Non-pigmented ciliary epithelial cell (primary cell): Measurements from ENCODE around the gene PPARA.

Experiments
- DNase-seq: peaks from one replicate; pipeline ENCODE4 v3.0.0-alpha.2; 2010; ENCODE audit warnings: low read depth

PPARA gene

DNA sequence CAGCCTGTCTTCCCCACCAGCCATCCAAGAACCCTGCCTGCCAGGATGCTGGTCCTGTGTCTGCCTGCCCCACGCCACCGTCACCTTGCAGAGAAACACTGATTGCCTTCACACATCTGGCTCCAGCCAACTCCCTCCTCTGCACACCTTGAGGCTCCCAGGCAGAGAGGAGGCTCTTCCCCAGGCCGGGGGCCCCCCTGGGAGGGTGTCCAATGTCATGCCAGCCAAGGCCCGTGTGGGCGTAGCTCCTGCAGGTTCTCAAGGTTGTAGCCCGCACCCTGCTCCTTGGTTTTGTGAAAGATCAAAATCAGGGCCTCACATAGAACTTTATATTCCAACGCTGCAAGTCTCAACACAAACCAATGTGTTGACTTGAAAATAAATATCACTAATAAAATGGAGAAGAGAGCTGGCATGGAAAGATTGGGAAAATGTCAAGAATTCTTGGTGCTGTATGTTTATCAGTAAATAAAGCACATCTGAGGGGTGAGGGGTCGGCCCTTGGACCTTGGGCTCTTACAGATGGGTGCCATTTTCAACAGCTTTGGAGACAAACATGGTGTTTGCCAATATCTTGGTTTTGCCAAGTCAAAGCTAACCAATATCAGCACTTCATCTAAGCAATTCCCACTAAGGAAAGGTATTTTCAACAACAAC, 6.7 kb upstream of the PPARA start:
- DNase-seq: no peak

DNA sequence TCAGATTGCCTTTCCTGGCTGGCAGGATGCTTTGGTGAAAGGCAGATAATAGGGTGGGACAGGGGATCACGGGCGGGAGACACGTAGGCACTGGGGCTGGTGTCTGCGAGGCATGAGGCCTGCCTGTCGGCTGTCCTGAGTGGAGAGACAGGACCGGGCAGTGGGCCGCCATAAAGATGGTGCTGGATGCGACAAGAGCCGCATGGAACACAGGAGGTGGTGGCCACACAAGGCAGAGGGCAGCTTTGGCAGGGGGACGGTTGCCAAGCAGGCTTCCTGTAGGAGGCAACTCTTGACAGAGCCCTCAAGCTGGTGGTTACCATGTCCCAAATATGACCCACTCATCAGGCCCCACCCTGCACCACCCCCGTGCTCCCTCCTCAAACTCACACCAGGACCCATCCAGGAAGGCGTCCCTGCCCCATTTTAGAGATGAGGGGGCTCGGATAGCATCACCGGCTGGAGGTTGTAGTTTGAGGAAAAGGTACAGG, 4.9 kb upstream of the PPARA start:
- DNase-seq: no peak

GRCh38 chr22:46145896-46146295, 4.4 kb upstream of the PPARA start:
- DNase-seq: no peak

DNA sequence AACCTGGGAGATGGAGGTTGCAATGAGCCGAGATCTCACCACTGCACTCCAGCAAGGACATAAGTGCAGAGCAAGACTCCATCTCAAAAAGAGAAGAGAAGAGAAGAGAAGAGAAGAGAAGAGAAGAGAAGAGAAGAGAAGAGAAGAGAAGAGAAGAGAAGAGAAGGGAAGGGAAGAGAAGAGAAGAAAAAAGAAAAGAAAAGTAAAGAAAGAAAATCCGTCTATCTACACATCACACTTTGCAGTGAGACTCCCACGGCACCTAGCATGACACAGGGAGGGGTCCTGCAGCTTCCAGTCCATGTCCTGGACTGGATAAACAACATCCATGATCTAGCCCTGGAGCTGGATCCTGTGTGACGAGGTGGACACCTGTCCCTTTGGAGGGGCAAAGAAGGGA, 4.0 kb upstream of the PPARA start:
- no peak for DNase-seq

DNA sequence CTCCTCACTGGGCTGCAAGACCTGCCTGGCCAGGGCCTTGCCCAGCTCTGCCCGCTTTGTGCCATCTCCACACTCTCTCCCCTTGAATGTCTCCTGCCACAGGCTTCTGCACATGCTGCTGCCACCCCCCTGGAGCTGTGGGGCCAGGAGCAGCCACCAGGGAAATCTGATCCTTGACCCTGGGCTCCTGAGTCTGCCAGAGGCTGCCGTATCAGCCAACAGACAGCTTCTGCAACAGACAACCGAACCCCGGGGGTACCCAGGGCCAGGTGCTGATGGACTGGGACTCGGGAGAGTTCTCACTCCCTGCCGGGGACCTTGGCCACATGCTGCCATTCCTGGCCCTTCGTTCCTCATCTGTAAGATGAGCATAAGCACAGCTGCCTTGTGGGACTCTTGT, 3.3 kb upstream of the PPARA start:
- no peak for DNase-seq

- no peak for DNase-seq
These were observed 2.7 kb upstream of the PPARA start for GRCh38 chr22:46147471-46148267.

DNA sequence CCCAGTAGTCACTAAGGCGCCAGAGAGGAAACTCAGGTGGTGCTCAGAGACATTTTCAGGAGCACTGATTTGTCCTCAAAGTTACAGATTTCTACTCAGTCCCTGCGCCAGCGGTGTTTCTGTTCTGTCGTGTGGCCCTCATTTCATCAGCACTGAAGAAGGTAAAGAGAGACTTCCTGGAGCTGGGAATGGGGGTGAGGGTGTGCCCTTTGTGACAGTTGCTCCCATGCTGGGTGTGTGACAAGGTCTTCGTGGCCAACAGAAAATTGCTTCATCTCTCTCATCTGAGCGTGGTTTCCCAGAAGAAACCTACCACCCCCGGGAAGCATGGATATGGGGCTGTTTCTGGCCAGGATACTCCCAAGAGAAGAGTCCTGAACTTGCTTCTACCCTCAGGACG, 2.0 kb upstream of the PPARA start:
- DNase-seq: no peak

DNA sequence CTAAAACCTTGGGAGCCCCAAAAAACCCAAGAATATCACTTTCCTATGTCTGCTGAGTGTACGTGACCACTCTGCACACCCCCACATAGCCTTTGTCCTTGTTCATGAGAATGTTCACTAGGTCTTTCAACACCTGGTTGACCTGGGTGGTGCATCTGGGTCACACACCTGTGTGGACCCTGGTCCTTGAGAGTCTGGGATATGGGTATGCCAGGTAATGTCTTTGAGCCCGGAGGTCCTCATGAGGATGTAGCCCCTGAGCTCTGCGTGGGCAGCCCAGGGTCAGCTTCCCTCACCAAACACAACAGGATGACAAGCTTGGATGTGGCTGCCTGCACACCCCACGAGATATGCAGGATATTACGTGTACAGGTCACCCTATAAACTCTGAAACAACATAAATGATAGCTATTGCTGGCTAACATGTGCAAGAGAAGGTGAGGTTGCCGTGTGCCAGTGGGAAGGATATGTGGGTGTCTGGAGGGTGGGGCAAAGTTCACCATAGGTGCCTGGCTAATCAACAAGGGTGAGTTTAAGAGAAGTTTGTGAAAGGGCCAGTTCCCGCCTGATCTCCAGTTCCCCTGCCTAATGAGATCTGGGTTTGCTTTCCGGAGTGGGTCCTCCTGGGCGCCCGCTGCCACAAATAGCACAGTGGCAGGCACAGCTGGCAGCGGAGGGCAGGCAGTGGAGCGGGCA, 1.4 kb upstream of the PPARA start:
- DNase-seq: no peak

DNA sequence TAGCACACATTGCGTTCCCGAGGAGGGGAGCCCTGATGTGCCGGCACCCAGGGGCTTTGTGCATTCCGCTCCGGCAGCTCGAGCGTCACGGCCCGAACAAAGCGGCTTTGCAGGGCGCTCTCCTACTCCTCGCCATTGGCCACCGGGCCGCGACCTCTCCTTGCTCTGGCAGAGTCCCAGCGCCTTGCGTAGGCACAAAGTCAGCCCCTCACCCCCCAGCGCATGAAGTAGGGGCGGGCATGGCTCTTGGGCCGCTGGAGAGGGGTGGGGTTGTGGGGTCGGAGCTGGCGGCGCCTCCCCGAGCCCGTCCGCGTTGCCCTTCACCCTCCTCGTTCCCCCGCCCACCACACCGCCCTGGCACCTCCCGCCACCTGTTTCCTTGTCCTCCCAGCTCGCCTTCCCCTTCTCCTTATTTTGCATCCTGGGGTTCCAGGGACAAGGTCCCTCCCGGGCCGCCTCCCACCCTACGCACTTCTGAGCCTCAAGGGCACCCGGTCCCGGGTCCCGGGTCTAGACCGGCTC, 753 bp upstream of the PPARA start:
- no peak for DNase-seq

DNA sequence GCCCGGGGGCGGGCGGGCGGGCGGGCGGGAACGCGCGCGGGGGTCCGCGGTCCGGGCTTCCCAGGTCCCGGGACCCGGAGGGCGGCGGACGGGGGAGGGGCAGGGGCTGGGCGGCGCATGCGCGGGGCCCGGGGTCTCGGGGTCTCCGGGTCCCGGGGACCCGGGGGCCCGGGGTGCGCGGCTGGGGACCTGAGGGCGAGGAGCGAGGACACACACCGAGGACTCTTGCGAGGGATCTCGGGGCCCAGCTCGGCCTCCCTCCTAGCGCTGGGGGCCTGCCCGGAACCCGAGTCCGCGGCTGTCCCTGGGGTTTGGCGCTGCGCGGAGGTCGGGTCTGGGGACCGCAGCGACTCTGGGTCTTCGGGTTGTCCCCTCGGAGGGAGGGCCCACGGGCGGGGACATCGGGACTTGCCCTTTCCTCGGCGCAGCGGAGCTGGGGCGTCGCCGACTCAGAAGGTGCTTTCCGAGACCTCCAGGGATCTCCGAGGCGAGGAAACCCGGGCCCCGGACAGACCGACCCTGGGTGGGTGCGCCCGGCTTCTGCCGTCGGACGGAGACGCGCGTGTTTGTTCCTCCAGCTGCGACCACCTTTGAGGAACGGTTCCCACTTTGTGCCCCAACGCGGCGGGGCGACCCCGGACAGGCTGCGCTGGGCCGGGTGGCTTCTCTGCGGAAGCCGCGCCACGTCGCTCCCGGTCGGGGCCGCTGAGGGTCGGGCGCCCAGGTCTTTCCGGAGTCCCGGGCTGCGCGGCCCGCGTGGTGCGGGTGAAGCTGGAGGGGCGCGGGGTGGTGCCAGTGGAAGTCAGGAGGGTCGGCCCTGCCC, 540 bp downstream of the PPARA start:
- no peak for DNase-seq

DNA sequence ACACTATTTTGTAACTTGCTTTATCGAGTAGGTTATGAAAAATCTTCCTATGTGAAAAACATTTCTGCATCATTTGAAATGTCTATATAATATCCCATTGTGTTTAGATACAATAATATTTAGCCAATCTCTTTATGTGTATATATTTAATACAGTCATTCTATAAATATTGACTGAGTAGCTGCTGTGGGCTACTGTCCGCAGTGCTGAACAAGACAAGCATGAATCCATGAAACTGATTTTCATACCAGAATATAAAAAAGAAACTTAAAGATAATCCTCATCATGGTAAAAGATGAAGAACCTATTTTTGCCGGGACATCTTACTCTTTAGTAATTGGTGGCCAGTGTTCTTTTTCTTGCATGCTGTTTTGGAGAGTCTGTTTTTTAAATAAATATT, 3.6 kb downstream of the PPARA start:
- no peak for DNase-seq

DNA sequence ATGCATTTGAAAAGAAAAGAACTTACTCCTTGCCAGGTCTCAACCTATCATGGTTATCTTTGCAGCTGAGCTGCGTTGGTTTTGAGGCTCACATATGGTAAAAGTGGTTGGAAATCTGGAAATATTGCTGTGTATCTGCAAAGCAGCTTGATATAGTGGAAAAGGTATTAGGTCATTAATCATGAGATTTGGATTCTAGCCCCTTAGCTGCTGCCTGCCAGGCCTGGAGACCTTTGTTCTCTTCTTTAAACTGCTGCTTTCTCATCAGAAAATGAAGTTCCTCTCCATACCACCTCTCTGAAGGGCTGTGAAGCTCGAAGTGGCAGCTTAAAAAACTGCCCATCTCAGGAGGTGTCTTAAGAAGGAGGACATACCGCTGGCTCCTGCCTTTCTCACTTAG, 5.7 kb downstream of the PPARA start:
- no peak for DNase-seq

DNA sequence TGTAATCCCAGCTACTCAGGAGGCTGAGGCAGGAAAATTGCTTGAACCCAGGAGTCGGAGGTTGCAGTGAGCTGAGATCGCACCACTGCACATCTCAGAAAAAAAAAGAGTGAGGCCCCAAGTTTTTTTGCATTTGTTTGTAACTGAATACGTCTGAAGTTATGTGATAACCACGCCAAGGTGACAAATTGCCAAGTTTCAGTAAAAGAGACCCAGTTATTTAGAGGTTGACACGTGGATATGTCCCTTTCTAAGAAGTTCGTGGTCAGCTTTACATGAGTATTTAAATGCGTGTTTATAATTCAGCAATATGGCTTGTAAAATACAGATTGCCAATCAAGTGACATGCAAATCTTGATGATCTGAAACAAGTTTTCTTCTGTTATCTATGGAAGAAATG, 8.0 kb downstream of the PPARA start:
- DNase-seq: no peak

DNA sequence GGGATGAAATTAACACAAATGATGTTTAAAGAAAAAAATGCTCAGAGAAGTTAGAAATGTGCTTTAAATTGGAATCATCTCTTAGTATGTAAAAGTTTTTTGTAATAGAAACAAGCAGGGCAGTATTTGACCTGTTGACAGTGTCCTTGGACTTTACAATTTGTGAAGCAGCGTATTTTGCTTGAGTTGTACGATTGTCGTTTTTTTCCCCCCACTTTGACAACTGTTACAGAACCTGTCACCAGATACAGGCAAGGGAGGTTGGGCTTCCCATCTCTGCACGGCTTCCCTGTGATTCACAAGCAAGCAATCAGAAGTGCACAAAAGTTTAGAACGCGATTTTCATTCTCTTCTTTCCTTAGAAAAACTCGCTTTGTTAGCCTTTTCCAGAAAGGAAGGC, 8.9 kb downstream of the PPARA start:
- DNase-seq: no peak

- no peak for DNase-seq
These were observed 9.5 kb downstream of the PPARA start for GRCh38 chr22:46159777-46160176.

DNA sequence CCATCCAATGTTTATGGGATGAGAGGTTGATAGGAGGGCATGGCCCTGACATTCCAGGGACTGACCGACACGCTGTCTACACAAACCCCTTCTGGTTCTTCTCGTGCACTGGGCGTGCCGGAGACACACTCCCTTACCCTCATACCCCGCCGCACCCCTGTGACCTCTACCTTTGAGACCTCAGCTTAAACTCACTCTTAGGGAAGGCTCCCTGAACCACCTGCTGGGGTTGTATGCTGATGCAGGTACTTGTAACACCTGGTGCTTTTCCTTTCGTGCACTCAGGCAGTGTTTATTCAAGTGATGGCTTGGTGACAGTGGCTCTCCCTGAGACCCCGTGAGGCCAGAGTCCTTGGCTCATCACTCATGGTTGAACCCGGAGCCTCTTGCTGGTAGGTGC, 12.0 kb downstream of the PPARA start:
- DNase-seq: no peak

DNA sequence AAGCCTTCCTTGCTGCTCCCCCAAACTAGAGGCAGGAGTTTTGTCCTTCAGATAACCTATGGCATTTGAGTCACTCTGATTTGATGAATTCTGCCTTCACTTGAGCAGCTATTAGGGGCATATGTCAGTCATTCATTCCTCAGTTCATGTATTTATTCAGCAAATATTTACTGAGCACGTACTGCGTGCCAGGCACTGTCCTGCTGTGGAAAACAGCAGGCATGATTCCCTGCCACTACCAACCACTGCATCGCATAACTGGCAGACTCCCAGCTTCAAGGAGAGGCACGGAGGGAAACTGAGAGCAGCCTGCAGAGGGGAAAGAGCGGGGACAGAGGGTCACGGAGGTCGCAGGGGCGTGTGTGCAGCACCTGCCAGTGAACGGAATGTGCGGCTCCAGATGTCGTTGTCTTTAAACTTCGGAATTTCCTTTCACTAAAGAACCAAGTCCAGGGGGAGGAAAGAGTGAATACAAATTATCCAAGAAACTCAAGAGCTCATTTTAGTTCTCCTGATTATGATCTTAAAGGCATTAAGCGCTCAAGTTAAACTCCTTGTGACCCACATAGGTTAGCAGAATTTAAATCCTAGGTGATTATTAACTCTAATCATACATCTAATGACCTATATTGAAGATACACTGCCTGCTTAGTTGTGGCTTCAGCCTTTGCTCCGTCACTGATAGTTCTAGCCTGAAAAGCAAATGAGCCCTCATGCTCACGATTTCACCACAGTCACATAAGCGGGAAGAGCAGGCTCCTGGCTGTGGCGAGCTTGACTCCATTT, 12.6 kb downstream of the PPARA start:
- DNase-seq: no peak

DNA sequence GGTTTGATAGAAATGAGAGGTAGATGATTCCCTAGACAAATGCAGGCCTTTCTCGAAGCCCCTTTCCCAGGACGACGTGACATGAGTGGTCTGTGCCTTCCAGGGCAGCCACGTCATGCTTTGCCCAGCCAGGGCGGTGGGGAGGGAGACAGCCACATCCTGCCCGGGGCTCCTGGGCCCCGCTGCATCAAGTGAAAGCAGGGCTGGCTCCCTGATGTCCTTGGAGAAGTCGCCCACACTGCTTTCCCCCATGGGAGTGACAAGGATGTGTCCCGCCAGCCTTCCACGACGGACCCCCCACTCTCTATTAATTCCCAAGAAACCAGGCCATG, 13.2 kb downstream of the PPARA start:
- no peak for DNase-seq

GRCh38 chr22:46165977-46166376, 15.7 kb downstream of the PPARA start:
- no peak for DNase-seq

DNA sequence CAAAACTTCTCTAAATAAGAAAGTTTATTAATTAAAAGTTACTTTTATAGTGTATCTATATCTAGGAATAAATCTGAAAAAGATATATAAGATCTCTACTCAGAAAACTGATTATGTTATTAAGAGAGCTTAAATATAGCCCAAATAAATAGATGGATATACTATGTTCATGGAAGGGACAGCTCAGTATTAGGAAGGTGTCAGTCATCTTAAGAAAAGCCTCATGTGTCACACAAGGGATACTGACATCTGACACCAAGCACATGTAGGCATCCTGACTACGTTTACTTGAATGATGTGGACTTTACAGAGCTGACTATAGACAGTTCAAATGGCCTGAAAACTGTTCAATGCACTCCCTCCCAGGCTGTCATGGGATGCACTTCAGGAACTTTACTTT, 19.3 kb downstream of the PPARA start:
- no peak for DNase-seq

DNA sequence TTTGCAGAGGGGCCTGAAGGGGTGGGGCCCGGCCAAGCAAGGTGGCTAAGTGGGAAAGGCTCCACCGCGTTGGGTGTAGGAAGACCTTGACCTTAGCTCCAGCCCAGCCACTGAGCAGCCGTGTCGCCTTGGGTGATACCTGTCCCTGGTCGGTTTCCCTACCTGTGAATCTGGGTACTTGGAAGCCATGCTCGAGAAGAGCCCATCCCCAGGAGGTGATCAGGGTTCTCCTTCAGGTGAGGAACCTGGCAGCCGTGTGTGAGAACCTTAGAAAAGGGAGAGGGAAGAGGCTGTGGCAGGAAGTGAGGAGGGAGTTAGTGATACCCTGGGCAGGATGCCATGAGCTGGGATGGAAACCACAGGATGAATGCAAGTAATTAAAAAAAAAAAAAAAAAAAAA, 21.6 kb downstream of the PPARA start:
- DNase-seq: no peak
